NK-92 treated with Interleukin-12 subunit alpha and Interleukin-12 subunit beta, amount 100 ng/mL, for 24 hours (cell line): Measurements from ENCODE around the gene USP28.
"Not testable (repeated sequence)": the region's sequence is repeated elsewhere in the genome, so short reads cannot be mapped to it uniquely, and the experiment has no call there.

Experiments used
- DNase-seq: peaks from one replicate; lab custom pipeline; 2025; lab: John Stamatoyannopoulos, UW

USP28 gene

DNA sequence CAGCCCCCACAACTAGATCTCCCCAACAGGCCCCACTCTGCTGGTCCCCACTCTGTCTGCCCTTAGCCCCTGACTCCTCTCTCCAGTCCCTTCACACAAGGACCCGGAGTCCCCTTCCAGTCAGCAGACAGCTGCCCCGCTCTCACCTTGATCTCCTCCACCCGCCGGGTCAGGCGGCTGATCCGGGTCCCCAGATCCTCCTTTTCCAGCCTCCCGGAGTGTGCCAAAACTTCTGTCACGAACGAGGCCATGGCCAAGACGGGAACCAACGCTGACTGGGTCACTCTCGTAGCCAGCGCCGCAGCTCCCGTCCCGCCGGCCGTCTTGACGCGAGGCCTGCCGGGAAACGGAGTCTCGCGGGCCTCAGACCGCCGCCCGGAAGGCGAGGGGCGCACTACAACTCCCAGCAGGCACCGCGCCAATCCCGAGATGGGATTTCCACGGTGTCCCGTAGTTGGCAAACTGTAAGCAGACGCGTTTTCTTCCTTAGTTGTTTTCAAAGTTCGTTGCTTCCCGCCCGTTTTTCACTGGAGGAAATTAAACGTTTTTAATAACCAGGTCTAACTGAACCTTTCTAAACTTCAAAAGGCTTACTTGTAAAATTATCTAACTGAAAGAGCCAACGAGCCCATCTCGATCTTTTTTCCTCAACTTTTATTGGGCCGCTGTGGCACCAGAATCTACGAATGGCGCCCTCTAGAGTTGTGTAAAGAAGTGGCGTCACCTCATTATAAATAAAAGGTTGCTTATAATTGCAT lies 101.8 kb downstream of the USP28 start, which contains the start of gene ZW10:
Gene ZW10 (minus strand): TSS at position 277 of the 758 bp plus-strand sequence. CDS start 26 bp downstream, at position 251.
- DNase-seq: peak; percentile 88

DNA sequence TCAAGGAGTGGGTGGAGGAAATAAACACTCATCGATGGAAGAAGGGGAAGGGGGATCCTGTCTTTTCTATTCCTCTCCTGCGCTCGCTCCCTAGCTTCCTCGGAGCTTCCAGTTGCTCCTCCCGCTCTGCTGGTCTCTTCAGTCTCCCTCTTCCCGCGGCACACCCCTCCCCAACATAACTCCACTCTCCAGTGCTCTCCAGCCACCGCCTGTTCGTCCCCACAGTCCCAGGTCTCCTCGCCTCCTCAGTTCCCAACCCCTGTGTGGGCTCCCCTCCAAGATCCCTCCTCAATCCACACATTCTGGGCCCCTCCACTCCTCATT lies 102.3 kb downstream of the USP28 start:
- no peak for DNase-seq

DNA sequence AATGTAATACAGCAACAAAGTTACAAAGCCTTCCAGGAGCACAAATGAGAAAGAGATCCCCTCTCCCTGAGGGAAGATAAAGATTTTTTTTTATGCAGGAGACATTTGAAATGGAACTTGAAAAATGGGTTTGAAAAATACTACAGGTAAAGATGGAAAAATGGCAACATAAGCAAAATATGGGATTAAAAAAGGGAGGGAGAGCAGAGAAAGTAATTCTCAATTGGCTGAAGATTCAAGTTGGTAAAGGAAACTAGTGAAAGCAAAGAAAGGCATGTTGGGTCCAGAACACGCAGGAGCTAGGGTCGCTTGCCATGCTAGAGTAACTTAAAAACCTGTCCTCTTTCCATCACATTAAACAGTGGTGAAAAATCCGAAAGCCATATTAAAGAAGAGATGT lies 103.4 kb downstream of the USP28 start:
- DNase-seq: no peak

DNA sequence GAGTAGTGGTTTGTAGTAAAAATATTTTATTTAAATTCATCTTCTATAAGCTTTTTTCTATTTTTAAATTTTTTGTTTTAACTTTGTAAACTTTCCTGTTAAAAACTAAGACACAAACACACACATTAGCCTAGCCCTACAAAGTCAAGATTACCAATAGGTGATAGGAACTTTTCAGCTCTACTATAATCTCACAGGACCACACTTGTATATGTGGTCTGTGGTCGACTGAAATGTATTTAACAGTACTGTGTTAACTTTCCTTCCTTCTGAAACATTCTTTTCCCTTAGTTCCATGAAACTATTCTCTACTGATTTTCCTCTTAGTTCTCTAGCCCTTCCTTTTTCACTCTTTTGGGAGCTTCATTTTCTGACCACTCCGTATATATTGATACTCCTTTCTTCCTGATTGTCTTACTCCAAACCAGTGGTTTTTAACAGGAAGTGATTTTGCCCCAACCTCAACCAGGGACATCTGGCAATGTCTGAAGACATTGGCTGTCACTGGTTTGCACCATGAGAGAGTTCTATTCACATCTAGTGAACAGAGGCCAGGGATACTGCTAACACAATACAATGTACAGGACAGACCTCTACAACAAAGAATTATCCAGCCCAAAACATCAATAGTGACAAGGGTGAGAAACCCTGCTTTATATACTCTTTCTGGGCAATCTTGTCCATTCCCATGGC lies 110.7 kb downstream of the USP28 start:
- DNase-seq: no peak

DNA sequence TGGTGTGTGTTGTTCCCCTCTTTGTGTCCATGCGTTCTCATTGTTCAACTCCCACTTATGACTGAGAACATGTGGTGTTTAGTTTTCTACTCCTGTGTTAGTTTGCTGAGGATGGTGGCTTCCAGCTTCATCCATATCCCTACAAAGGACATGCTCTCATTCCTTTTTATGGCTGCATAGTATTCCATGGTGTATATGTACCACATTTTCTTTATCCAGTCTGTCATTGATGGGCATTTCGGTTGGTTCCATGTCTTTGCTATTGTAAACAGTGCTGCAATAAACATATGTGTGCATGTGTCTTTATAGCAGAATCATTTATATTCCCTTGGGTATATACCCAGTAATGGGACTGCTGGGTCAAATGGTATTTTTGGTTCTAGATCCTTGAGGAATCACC lies 112.3 kb downstream of the USP28 start:
- DNase-seq: not testable (repeated sequence)

DNA sequence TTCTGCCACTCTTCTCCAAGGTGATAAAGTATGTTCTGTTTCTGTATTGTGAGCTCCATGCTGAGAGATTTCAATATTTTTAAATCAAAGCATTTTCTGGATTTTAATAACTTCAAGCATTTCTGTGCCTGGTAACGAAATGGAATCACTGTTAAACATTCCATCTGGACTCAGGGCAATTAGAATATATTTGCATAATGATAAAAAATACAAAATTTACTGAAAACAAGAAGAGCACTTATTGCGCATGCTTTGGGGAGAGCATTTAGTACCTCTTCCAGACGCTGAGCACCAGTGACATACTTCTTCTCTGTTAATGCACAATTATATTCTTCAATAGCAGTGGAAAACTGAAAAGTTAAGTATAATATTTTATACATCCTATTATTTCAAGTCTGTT lies 115.1 kb downstream of the USP28 start:
- DNase-seq: no peak

DNA sequence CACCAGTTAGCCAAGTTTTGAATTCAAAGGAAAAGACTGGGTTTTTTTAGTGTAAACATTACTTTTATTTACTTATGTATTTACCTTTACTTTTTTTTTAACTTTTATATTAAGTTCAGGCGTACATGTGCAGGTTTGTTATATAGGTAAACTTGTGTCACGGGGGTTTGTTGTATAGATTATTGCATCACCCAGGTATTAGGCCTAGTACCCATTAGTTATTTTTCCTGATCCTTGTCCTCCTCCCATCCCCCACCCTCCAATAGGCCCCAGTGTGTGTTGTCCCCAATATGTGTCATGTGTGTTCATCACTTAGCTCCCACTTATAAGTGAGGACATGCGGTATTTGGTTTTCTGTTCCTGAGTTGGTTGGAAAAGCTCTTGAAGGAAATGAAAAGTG lies 122.4 kb downstream of the USP28 start:
- no peak for DNase-seq
